ENCODE results near the gene SPTBN1.

SPTBN1 gene

GRCh38 chr2:54424555-54425163, 31.5 kb upstream of the SPTBN1 start:
- no peak for DNase-seq (ENCODE audit: low spot score)

DNA sequence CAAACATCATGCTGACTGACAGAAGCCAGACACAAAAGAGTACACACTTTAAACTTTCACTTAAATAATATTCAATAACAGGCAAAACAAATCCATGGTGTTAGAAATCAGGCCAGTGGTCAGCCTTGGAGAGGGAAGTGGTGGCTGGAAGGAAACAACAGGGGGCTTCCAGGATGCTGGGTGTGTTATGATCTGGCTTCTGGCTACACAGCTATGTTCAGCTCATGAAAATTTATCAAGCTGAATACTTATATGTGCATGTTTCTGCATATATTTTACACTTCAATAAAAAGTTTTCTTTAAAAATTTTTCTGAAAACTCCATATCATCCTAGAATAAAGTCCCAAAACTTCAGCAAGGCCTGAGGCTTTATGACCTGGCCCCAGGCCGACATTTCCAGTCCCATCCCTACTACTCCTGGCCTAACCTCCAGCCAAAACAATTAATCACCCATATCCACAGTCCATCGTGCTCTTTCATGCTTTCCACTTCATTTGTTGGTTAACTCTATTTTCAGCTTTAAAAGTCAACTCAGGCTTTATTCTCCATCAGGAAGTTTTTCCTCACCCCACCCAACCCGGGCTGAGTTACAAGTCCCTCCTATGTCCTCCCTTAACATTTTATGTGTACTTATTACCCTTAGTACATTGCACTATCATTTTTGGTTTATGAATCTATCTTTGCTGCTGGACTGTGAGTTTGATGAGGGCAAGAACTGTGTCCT, 27.9 kb upstream of the SPTBN1 start:
- TF ChIP-seq, protein P1, sequence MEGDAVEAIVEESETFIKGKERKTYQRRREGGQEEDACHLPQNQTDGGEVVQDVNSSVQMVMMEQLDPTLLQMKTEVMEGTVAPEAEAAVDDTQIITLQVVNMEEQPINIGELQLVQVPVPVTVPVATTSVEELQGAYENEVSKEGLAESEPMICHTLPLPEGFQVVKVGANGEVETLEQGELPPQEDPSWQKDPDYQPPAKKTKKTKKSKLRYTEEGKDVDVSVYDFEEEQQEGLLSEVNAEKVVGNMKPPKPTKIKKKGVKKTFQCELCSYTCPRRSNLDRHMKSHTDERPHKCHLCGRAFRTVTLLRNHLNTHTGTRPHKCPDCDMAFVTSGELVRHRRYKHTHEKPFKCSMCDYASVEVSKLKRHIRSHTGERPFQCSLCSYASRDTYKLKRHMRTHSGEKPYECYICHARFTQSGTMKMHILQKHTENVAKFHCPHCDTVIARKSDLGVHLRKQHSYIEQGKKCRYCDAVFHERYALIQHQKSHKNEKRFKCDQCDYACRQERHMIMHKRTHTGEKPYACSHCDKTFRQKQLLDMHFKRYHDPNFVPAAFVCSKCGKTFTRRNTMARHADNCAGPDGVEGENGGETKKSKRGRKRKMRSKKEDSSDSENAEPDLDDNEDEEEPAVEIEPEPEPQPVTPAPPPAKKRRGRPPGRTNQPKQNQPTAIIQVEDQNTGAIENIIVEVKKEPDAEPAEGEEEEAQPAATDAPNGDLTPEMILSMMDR (IDR thresholded peaks at IDR 0.05; ENCODE audit: extremely low read depth, missing control alignments): no peak
- DNase-seq (ENCODE audit: low spot score): no peak

More at GRCh38 chr2:54424555-54425163, 31.5 kb upstream of the SPTBN1 start:
- TF ChIP-seq, protein P1 (IDR thresholded peaks at IDR 0.05; ENCODE audit: extremely low read depth, missing control alignments): no peak

- no peak for DNase-seq (ENCODE audit: low spot score)
- TF ChIP-seq, protein P1 (IDR thresholded peaks at IDR 0.05; ENCODE audit: extremely low read depth, missing control alignments): no peak
These were observed 27.1 kb upstream of the SPTBN1 start for GRCh38 chr2:54429054-54429453.

GRCh38 chr2:54429811-54430551, 26.1 kb upstream of the SPTBN1 start:
- no peak for DNase-seq (ENCODE audit: low spot score)
- TF ChIP-seq, protein P1 (IDR thresholded peaks at IDR 0.05; ENCODE audit: extremely low read depth, missing control alignments): no peak

DNA sequence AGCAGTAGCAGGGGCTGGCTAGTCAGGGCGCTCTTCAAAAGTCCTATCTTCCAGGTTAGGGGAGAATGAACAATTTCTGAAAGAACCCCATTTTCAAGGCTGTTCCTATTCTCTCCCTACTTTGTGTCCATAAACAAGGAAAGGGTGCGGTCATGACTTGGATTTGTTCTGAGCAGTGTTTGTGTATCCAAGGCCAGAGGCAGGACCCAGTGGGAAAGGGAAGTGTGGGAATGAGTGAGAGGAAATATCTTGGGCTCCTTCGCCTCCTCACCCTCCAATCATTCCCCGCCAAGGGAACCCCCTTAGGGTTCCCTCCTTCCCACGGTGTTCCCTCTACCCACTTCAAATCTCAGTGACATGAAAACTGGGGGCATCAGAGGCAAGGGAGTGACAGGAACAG, 25.5 kb upstream of the SPTBN1 start:
- TF ChIP-seq, protein P1 (IDR thresholded peaks at IDR 0.05; ENCODE audit: extremely low read depth, missing control alignments): no peak
- DNase-seq (ENCODE audit: low spot score): no peak

- TF ChIP-seq, protein P1 (IDR thresholded peaks at IDR 0.05; ENCODE audit: extremely low read depth, missing control alignments): no peak
- no peak for DNase-seq (ENCODE audit: low spot score)
These were observed 23.7 kb upstream of the SPTBN1 start for GRCh38 chr2:54432251-54433015.

Data from GM20000 (cell line).